A549 (cell line): ENCODE results near the gene FMC1.

Experiments
- HEYL ChIP-seq: fragments of 250-450 bp; sonication (Bioruptor Pico); IDR thresholded peaks from 2 replicates; pipeline ENCODE4 v1.8.0; 2021; ENCODE audit warnings: mild to moderate bottlenecking, moderate library complexity
- KDM5A ChIP-seq: fragments of 200-600 bp; sonication (generic); IDR thresholded peaks from 2 replicates; pipeline ENCODE4 v1.6.1; 2016; ENCODE audit warnings: antibody characterized with exemption, mild to moderate bottlenecking
- TF ChIP-seq, protein P1 (sequence below): fragments of 450-650 bp; IDR thresholded peaks from 2 replicates; pipeline ENCODE4 v1.6.1; 2014; ENCODE audit warnings: antibody characterized with exemption
- TF ChIP-seq, protein P2 (sequence below): fragments of >200 bp; sonication (Bioruptor Twin); formaldehyde crosslinking; IDR thresholded peaks from 3 replicates; pipeline ENCODE4 v1.5.1; 2016

DNA sequence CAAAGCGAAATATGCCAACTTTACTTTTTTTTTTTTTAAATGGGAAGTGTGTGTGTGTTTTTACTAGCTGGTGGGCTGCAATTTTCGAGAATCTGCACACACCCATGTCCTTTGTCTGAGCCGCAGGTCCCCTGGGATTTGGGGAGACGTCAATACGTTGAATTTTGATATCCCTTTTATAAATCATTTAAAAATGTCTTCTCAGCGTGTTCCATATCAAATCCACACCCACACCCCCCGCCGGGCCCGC lies 404 bp upstream of the FMC1 start:
- TF ChIP-seq HEYL (CRISPR knock-in tag) (no peak), KDM5A (no peak)
- TF ChIP-seq, protein P1, sequence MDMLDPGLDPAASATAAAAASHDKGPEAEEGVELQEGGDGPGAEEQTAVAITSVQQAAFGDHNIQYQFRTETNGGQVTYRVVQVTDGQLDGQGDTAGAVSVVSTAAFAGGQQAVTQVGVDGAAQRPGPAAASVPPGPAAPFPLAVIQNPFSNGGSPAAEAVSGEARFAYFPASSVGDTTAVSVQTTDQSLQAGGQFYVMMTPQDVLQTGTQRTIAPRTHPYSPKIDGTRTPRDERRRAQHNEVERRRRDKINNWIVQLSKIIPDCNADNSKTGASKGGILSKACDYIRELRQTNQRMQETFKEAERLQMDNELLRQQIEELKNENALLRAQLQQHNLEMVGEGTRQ = no peak
- TF ChIP-seq, protein P2, sequence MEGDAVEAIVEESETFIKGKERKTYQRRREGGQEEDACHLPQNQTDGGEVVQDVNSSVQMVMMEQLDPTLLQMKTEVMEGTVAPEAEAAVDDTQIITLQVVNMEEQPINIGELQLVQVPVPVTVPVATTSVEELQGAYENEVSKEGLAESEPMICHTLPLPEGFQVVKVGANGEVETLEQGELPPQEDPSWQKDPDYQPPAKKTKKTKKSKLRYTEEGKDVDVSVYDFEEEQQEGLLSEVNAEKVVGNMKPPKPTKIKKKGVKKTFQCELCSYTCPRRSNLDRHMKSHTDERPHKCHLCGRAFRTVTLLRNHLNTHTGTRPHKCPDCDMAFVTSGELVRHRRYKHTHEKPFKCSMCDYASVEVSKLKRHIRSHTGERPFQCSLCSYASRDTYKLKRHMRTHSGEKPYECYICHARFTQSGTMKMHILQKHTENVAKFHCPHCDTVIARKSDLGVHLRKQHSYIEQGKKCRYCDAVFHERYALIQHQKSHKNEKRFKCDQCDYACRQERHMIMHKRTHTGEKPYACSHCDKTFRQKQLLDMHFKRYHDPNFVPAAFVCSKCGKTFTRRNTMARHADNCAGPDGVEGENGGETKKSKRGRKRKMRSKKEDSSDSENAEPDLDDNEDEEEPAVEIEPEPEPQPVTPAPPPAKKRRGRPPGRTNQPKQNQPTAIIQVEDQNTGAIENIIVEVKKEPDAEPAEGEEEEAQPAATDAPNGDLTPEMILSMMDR = no peak
